WERI-Rb-1 (cell line): Measurements from ENCODE around the gene CD96.

Source experiments
- DNase-seq: peaks from one replicate; pipeline ENCODE4 v3.0.0-alpha.2; 2020
- H3K27ac ChIP-seq: fragments of 250-450 bp; sonication (Bioruptor Pico); 2 replicates; pipeline ENCODE4 v1.5.1; 2020; ENCODE audit warnings: mild to moderate bottlenecking, moderate library complexity
- H3K27me3 ChIP-seq: fragments of 250-450 bp; sonication (Bioruptor Pico); 2 replicates; pipeline ENCODE4 v1.5.1; 2021; ENCODE audit warnings: mild to moderate bottlenecking, low read depth, moderate library complexity; ENCODE audit not compliant: insufficient read depth, severe bottlenecking
- H3K36me3 ChIP-seq: fragments of 250-450 bp; sonication (Bioruptor Pico); 2 replicates; pipeline ENCODE4 v1.5.1; 2020; ENCODE audit warnings: mild to moderate bottlenecking, moderate library complexity
- H3K4me3 ChIP-seq: 2 replicates; pipeline ENCODE4 v1.5.1; 2011; ENCODE audit warnings: low read depth, mild to moderate bottlenecking, control low read depth, low read length
- H3K9me3 ChIP-seq: fragments of 250-450 bp; sonication (Bioruptor Pico); 2 replicates; pipeline ENCODE4 v1.5.1; 2021; ENCODE audit warnings: mild to moderate bottlenecking, moderate library complexity; ENCODE audit not compliant: severe bottlenecking
- TF ChIP-seq, protein P1 (sequence below): IDR thresholded peaks from 2 replicates; pipeline ENCODE4 v1.5.1; 2011; ENCODE audit warnings: low read depth, mild to moderate bottlenecking, control low read depth, inconsistent platforms, low read length

CD96 gene

DNA sequence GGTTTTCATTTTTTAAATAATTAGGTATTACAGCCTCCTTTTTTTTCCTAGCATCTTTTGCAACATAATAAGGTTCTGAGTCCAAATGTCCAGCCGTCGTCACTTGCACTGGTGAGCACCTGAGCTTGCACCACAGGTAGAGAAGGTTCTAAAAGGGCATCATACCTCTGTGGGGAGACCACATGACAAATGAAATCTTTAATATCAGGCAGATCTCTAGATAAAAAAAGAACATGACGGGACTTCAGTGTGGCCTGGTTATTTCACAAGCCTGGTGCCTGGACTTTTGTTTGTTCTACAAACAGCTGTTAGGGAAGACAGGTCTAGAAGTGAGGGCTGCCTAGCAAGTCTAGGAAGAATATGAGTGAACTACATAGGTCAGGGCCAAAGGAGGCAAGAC, 49.6 kb downstream of the CD96 start:
- H3K36me3 ChIP-seq, result no peaks in the 10 kb centered on the region
- no peak overlapping the region for H3K4me3 ChIP-seq
- H3K27me3 ChIP-seq, result no peaks in the 10 kb centered on the region
- TF ChIP-seq, protein P1, sequence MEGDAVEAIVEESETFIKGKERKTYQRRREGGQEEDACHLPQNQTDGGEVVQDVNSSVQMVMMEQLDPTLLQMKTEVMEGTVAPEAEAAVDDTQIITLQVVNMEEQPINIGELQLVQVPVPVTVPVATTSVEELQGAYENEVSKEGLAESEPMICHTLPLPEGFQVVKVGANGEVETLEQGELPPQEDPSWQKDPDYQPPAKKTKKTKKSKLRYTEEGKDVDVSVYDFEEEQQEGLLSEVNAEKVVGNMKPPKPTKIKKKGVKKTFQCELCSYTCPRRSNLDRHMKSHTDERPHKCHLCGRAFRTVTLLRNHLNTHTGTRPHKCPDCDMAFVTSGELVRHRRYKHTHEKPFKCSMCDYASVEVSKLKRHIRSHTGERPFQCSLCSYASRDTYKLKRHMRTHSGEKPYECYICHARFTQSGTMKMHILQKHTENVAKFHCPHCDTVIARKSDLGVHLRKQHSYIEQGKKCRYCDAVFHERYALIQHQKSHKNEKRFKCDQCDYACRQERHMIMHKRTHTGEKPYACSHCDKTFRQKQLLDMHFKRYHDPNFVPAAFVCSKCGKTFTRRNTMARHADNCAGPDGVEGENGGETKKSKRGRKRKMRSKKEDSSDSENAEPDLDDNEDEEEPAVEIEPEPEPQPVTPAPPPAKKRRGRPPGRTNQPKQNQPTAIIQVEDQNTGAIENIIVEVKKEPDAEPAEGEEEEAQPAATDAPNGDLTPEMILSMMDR, result no peak
- DNase-seq, result no peak
- H3K27ac ChIP-seq, result no peak overlapping the region
- no peaks in the 10 kb centered on the region for H3K9me3 ChIP-seq

DNA sequence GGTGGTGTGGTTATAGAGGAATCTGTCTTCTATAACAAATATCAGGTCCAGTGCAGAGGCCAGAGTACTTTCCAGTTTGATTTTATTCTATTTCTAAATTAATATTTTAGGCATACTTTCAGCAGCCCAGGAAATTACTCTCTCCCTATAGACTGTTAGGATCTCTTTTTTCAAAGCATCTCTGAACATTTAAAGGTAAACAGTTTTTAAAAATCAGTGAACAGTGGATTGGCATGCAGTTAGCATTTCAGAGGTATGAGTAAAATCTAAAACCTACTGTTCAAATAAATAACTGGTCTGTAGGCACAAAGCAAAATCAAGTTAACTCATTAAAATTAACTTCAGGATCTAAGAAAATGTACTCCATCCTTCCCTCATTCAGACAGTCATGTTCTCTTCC, 50.1 kb downstream of the CD96 start:
- Histone ChIP-seq H3K4me3 (no peak overlapping the region), H3K36me3 (no peaks in the 10 kb centered on the region), H3K9me3 (no peaks in the 10 kb centered on the region), H3K27ac (no peak overlapping the region), H3K27me3 (no peaks in the 10 kb centered on the region)
- no peak for DNase-seq
- TF ChIP-seq, protein P1, result no peak

DNA sequence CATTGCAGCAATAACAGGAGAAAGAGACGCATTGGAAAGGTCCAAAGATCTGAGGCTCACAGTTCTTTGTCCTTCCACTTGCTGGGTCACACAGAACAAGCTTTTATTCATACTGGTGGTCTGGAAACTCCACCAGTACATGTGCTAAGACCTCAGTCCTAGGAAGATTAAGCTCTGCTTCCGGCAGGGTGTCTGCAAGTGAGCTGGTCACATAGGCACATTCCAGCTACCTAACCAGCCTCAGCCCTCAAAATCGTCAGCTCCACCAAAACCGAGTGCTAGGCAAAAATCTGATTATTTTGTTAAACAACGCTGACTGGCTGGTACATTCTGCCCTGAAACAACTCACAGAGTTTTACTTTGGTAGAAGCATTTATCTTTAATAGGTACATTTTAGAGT, 50.9 kb downstream of the CD96 start:
- Histone ChIP-seq H3K9me3 (no peaks in the 10 kb centered on the region), H3K27ac (no peak overlapping the region), H3K4me3 (no peak overlapping the region), H3K27me3 (no peaks in the 10 kb centered on the region), H3K36me3 (no peaks in the 10 kb centered on the region)
- no peak for DNase-seq
- TF ChIP-seq, protein P1, result no peak

DNA sequence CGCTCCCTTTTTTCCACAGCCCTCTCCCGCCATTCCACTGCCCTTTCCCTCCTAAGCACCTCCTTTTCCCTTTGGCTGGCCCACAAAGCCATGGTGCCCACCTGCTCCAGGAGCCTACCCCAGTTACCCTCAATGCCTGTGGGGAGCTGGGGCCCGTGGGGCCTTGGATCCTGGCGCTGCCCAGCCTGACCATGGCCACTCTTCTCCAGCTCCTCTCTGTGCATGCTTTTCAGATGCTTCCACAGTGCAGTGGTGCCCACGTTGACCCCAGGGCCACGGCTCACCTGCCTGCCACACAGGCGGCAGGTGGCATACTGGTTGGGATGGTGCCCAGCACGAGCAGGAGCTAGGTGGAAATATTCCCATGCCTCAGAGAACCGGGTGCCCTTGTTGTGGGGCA, 51.7 kb downstream of the CD96 start:
- H3K27me3 ChIP-seq, result no peaks in the 10 kb centered on the region
- no peaks in the 10 kb centered on the region for H3K9me3 ChIP-seq
- H3K4me3 ChIP-seq, result no peak overlapping the region
- DNase-seq, result no peak
- H3K27ac ChIP-seq, result no peak overlapping the region
- TF ChIP-seq, protein P1, result no peak
- H3K36me3 ChIP-seq, result no peaks in the 10 kb centered on the region

DNA sequence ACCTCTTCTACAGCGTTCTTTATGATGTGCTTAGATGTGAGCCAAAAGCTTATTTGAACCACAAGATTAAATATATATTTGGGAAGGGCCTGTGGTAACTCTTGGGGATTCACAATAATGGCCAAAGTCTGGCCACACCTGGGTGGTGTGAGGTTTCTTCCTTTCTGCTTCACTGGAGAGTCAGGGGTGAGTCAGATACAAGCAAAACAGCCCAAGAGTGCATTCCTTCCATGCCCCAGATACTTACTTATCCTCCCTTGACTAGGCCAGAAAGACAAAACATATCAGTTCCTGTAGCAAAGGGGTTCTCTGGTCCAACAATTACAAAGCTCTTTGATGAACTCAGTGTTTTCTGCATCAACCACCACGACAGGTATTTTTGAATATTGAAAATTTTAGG, 52.2 kb downstream of the CD96 start:
- H3K27ac ChIP-seq, result no peak overlapping the region
- no peaks in the 10 kb centered on the region for H3K27me3 ChIP-seq
- no peaks in the 10 kb centered on the region for H3K9me3 ChIP-seq
- no peak for DNase-seq
- no peak overlapping the region for H3K4me3 ChIP-seq
- TF ChIP-seq, protein P1, result no peak
- no peaks in the 10 kb centered on the region for H3K36me3 ChIP-seq

DNA sequence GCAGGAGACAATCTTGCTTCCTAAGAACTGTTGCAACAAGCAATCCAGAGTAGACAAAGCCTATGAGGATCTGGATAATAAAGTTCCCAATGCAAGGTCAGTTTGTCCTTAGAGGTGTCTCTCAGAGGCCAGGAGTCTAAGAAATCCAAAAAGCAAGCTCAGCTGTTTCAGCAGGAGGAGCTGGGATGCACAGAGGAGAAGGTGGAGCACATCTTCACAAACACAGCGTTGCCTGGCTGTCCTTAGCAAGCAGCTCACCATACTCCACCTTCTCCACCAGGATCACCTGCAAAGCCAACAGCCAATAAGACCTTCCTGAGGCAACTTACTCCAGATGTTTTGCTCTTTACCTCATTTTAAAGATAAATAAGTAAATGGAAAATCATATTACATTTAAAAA, 52.8 kb downstream of the CD96 start:
- Histone ChIP-seq H3K9me3 (no peaks in the 10 kb centered on the region), H3K27me3 (no peaks in the 10 kb centered on the region), H3K4me3 (no peak overlapping the region), H3K36me3 (no peaks in the 10 kb centered on the region), H3K27ac (no peak overlapping the region)
- TF ChIP-seq, protein P1, result no peak
- no peak for DNase-seq
